Hematopoietic multipotent progenitor cell (in vitro differentiated cells): Measurements from ENCODE around the gene TAS1R3. TPM values are rescaled to one million over a fixed set of nuclear protein-coding genes. Genes with fewer than 3 reads are reported as not detected.
"Not testable (repeated sequence)": the region's sequence is repeated elsewhere in the genome, so short reads cannot be mapped to it uniquely, and the experiment has no call there.

ENCODE experiments used
- DNase-seq, 3 donors: peaks; one replicate each; pipeline ENCODE4 v3.0.0-alpha.2; 2011 to 2015; ENCODE audit warnings: low read depth in 2 of 3, low spot score in 2 of 3
- total RNA-seq: library from RNA; depleted of rRNA; stranded (reverse); fragments of >200 nt; gene quantifications from one replicate; pipeline ENCODE4 v1.2.3, GENCODE V29; 2012

The TAS1R3 gene
- total RNA-seq, 1 donor: 0.54 TPM

- DNase-seq: peak; percentile 85 to 92 (median 90)
These were observed 22.9 kb upstream of the TAS1R3 start, which contains the start of the genes ACAP3 and PUSL1 for GRCh38 chr1:1307923-1308755. Gene ACAP3, minus strand, starts transcription at chr1:1307930. Its CDS starts 115 bp downstream, at chr1:1307815. Gene PUSL1, plus strand, starts transcription at chr1:1308597. Its CDS starts 47 bp downstream, at chr1:1308644.

- no peak for DNase-seq
These were observed 22.3 kb upstream of the TAS1R3 start for GRCh38 chr1:1308756-1309250.

- no peak for DNase-seq
These were observed 21.6 kb upstream of the TAS1R3 start for GRCh38 chr1:1309251-1310108.

- DNase-seq: no peak
These were observed 21.0 kb upstream of the TAS1R3 start for GRCh38 chr1:1310109-1310385.

- no peak for DNase-seq
These were observed 20.5 kb upstream of the TAS1R3 start for GRCh38 chr1:1310476-1311053.

- DNase-seq: no peak
These were observed 19.7 kb upstream of the TAS1R3 start for GRCh38 chr1:1311107-1312104.

GRCh38 chr1:1312450-1313314 is 18.4 kb upstream of the TAS1R3 start:
- no peak for DNase-seq

GRCh38 chr1:1313500-1314236 is 17.4 kb upstream of the TAS1R3 start:
- DNase-seq: no peak

- DNase-seq: no peak
These were observed 16.9 kb upstream of the TAS1R3 start for GRCh38 chr1:1314237-1314586.

GRCh38 chr1:1314678-1315335 is 16.3 kb upstream of the TAS1R3 start:
- DNase-seq: no peak

GRCh38 chr1:1315435-1315954 is 15.6 kb upstream of the TAS1R3 start:
- no peak for DNase-seq

- not testable (repeated sequence) for DNase-seq
These were observed 14.9 kb upstream of the TAS1R3 start for GRCh38 chr1:1316199-1316598.

- DNase-seq: no peak
These were observed 13.7 kb upstream of the TAS1R3 start for GRCh38 chr1:1317420-1317819.

GRCh38 chr1:1318131-1318652 is 12.9 kb upstream of the TAS1R3 start:
- no peak for DNase-seq

- no peak for DNase-seq
These were observed 12.1 kb upstream of the TAS1R3 start for GRCh38 chr1:1318777-1319645.

GRCh38 chr1:1319646-1319941 is 11.5 kb upstream of the TAS1R3 start:
- DNase-seq: no peak
